H9 (cell line): Measurements from ENCODE around the gene GSAP. TPM values are rescaled to one million over a fixed set of nuclear protein-coding genes. Genes with fewer than 3 reads are reported as not detected.

Source experiments
- DNase-seq: peaks from one replicate; pipeline ENCODE4 v3.0.0-alpha.2; 2017
- H2AFZ ChIP-seq: one replicate; pipeline ENCODE4 v1.6.1; 2013; ENCODE audit warnings: mild to moderate bottlenecking, low read length, control low read depth, moderate library complexity
- H2AK5ac ChIP-seq: 2 replicates; pipeline ENCODE4 v1.6.1; 2013; ENCODE audit warnings: low read length, control low read depth, mixed read lengths; ENCODE audit not compliant: insufficient read length
- H2BK120ac ChIP-seq: one replicate; pipeline ENCODE4 v1.6.1; 2013; ENCODE audit warnings: low read depth, mild to moderate bottlenecking, low read length, control low read depth, inconsistent platforms; ENCODE audit not compliant: poor library complexity, severe bottlenecking
- H2BK12ac ChIP-seq: 2 replicates; pipeline ENCODE4 v1.6.1; 2013; ENCODE audit warnings: low read length, control low read depth, mixed read lengths, low read depth; ENCODE audit not compliant: insufficient read length
- H2BK15ac ChIP-seq: 2 replicates; pipeline ENCODE4 v1.6.1; 2013; ENCODE audit warnings: low read depth, low read length, control low read depth
- H2BK20ac ChIP-seq: one replicate; pipeline ENCODE4 v1.6.1; 2013; ENCODE audit warnings: low read depth, mild to moderate bottlenecking, low read length, control low read depth, inconsistent platforms; ENCODE audit not compliant: poor library complexity, severe bottlenecking
- H2BK5ac ChIP-seq: 2 replicates; pipeline ENCODE4 v1.6.1; 2013; ENCODE audit warnings: low read length, control low read depth, mixed read lengths; ENCODE audit not compliant: insufficient read length
- H3K14ac ChIP-seq: 2 replicates; pipeline ENCODE4 v1.6.1; 2013; ENCODE audit warnings: low read length, control low read depth; ENCODE audit not compliant: insufficient read depth
- H3K18ac ChIP-seq: 2 replicates; pipeline ENCODE4 v1.6.1; 2013; ENCODE audit warnings: low read depth, mild to moderate bottlenecking, mixed read lengths, low read length, control low read depth; ENCODE audit not compliant: insufficient read length
- H3K23ac ChIP-seq: 2 replicates; pipeline ENCODE4 v1.6.1; 2013; ENCODE audit warnings: low read length, control low read depth, mixed read lengths, low read depth; ENCODE audit not compliant: insufficient read length
- H3K23me2 ChIP-seq: 2 replicates; pipeline ENCODE4 v1.6.1; 2013; ENCODE audit warnings: low read depth, mild to moderate bottlenecking, mixed read lengths, low read length, control low read depth; ENCODE audit not compliant: insufficient read length, poor library complexity, severe bottlenecking
- H3K27ac ChIP-seq: 2 replicates; pipeline ENCODE4 v1.5.1; 2013; ENCODE audit warnings: low read length, control low read depth, mixed read lengths, low read depth; ENCODE audit not compliant: insufficient read length
- H3K27me3 ChIP-seq: 2 replicates; pipeline ENCODE4 v1.6.1; 2013; ENCODE audit warnings: low read length, control low read depth, inconsistent platforms; ENCODE audit not compliant: insufficient read depth
- H3K4ac ChIP-seq: 2 replicates; pipeline ENCODE4 v1.6.1; 2013; ENCODE audit warnings: low read depth, mild to moderate bottlenecking, control low read depth, inconsistent platforms, low read length, moderate library complexity
- H3K4me1 ChIP-seq: 2 replicates; pipeline ENCODE4 v1.6.1; 2013; ENCODE audit warnings: low read length, control low read depth, inconsistent platforms; ENCODE audit not compliant: insufficient read depth
- H3K4me2 ChIP-seq: 2 replicates; pipeline ENCODE4 v1.6.1; 2013; ENCODE audit warnings: low read length, control low read depth, mixed read lengths; ENCODE audit not compliant: insufficient read length, insufficient read depth
- H3K56ac ChIP-seq: 2 replicates; pipeline ENCODE4 v1.6.1; 2013; ENCODE audit warnings: low read depth, mild to moderate bottlenecking, mixed read lengths, low read length, control low read depth; ENCODE audit not compliant: insufficient read length
- H3K79me1 ChIP-seq: 2 replicates; pipeline ENCODE4 v1.6.1; 2013; ENCODE audit warnings: low read depth, mild to moderate bottlenecking, moderate library complexity, low read length, control low read depth, inconsistent platforms; ENCODE audit not compliant: insufficient read depth, poor library complexity, severe bottlenecking
- H3K79me2 ChIP-seq: 2 replicates; pipeline ENCODE4 v1.6.1; 2013; ENCODE audit warnings: low read length, control low read depth, inconsistent platforms; ENCODE audit not compliant: insufficient read depth
- H3K9ac ChIP-seq: 2 replicates; pipeline ENCODE4 v1.6.1; 2013; ENCODE audit warnings: low read length, control low read depth, mixed read lengths; ENCODE audit not compliant: insufficient read length; ENCODE audit errors: extremely low read depth
- H3K9me3 ChIP-seq: one replicate; pipeline ENCODE4 v1.6.1; 2013; ENCODE audit warnings: low read depth, low read length, inconsistent platforms; ENCODE audit not compliant: control insufficient read depth
- H3T11ph ChIP-seq: one replicate; pipeline ENCODE4 v1.6.1; 2013; ENCODE audit warnings: mild to moderate bottlenecking, low read length, control low read depth, inconsistent platforms
- H4K20me1 ChIP-seq: one replicate; pipeline ENCODE4 v1.6.1; 2013; ENCODE audit not compliant: control insufficient read depth, insufficient read length, insufficient read depth
- H4K5ac ChIP-seq: 2 replicates; pipeline ENCODE4 v1.6.1; 2013; ENCODE audit warnings: low read depth, mild to moderate bottlenecking, mixed read lengths, low read length, control low read depth; ENCODE audit not compliant: insufficient read length
- H4K8ac ChIP-seq: replicated peaks from 2 replicates; pipeline ENCODE4 v1.6.1; 2013; ENCODE audit warnings: low read length, control low read depth, mixed read lengths, low read depth; ENCODE audit not compliant: insufficient read length
- H4K91ac ChIP-seq: 2 replicates; pipeline ENCODE4 v1.6.1; 2013; ENCODE audit warnings: low read depth, mild to moderate bottlenecking, moderate library complexity, mixed read lengths, low read length, control low read depth; ENCODE audit not compliant: insufficient read length
- H3K27ac Mint-ChIP-seq, 3 experiments: 2 replicates in 2 of 3; 3 replicates in 1 of 3; pipeline ENCODE4 v1.8.0; 2020 to 2021; ENCODE audit warnings: mixed read lengths in 3 of 3, mild to moderate bottlenecking in 1 of 3, moderate library complexity in 1 of 3
- H3K27me3 Mint-ChIP-seq: 2 replicates; pipeline ENCODE4 v1.8.0; 2021; ENCODE audit warnings: low read depth, mild to moderate bottlenecking, moderate library complexity, mixed read lengths
- H3K36me3 Mint-ChIP-seq, 3 experiments: 2 replicates in 2 of 3; 3 replicates in 1 of 3; pipeline ENCODE4 v1.8.0; 2020 to 2021; ENCODE audit warnings: low read depth in 3 of 3, mixed read lengths in 3 of 3; ENCODE audit not compliant: insufficient read depth in 1 of 3
- H3K4me1 Mint-ChIP-seq, 2 experiments: 2 replicates each; pipeline ENCODE4 v1.8.0; 2020; ENCODE audit warnings: mixed read lengths in 2 of 2
- H3K4me3 Mint-ChIP-seq, 2 experiments: 2 replicates in 1 of 2; 3 replicates in 1 of 2; pipeline ENCODE4 v1.8.0; 2020 to 2021; ENCODE audit warnings: mild to moderate bottlenecking in 2 of 2, mixed read lengths in 2 of 2, moderate library complexity in 1 of 2
- H3K9me3 Mint-ChIP-seq, 2 experiments: 2 replicates in 1 of 2; 3 replicates in 1 of 2; pipeline ENCODE4 v1.8.0; 2020; ENCODE audit warnings: mild to moderate bottlenecking in 2 of 2, mixed read lengths in 2 of 2, moderate library complexity in 1 of 2
- WGBS: extraction: QIAGEN DNeasy Blood & Tissue Kit; methylation state at CpG from one replicate; pipeline ENCODE4 v1.1.7; 2013; ENCODE audit warnings: missing lambda C conversion rate, low lambda C conversion rate, mixed read lengths; ENCODE audit not compliant: insufficient read length; ENCODE audit errors: extremely low coverage; 5-methylcytosine and 5-hydroxymethylcytosine counted together
- total RNA-seq: library from RNA; stranded (reverse); gene quantifications from 2 replicates; pipeline ENCODE4 v1.2.1, GENCODE V29; 2021
- TF ChIP-seq, protein P1 (sequence below): fragments of 200-600 bp; sonication (generic); conservative IDR thresholded peaks from 3 replicates; pipeline ENCODE4 v1.8.0; 2021; ENCODE audit warnings: antibody characterized with exemption, mild to moderate bottlenecking

The GSAP gene
- total RNA-seq, 1 experiment from 2014 or later, result 1.9 TPM

DNA sequence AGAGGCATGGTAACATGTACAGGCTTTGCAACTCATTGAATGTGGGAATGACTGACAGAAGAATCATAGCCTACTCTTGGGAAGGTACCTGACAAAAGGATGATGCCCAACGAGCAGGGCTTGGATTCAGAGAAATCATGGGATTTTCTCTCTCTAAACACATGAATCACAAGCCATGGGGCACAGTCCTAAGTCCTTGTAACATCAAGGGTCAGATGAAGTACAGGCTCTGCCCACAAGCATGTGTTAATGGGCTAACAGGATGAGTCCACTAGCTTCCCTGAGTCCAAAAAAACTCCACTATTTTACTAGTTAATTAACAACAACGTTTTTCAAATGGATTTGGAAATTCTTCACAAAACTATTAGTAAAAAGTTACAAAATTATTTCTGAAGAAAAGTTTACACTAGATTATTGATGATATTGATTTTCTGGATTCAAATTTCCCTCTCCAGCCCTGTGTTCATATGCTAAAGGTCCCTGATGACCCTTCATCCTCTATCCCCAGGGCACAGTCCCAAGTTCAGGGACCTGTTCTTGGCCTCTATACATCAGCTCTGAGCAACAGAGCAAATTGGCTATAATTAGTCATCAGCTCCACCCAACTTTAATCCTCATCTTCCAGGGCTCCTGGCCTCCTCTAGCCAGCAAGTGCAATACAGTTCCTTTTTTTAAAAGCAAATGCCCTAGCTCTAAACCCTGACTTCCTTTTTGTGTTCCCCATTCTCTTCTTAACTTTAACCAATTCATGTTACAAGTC, 99.8 kb downstream of the GSAP start:
- H3T11ph ChIP-seq, result no peak overlapping the region
- Mint-ChIP-seq H3K36me3 (no peaks in the 10 kb centered on the region), H3K27ac (no peak overlapping the region), H3K4me1 (no peaks in the 10 kb centered on the region), H3K9me3 (no peaks in the 10 kb centered on the region), H3K4me3 (no peak overlapping the region), H3K27me3 (no peaks in the 10 kb centered on the region; the same call in 1 of the 2 replicates)
- H3K9ac ChIP-seq, result no peak overlapping the region
- no peak overlapping the region for H4K5ac ChIP-seq
- H2BK5ac ChIP-seq, result no peak overlapping the region
- no peaks in the 10 kb centered on the region for H3K27me3 ChIP-seq
- H3K23me2 ChIP-seq, result no peaks in the 10 kb centered on the region
- H2BK20ac ChIP-seq, result no peak overlapping the region
- H3K4ac ChIP-seq, result no peak overlapping the region
- H4K20me1 ChIP-seq, result no peaks in the 10 kb centered on the region
- H4K8ac ChIP-seq, result no peak overlapping the region
- H3K27ac ChIP-seq, result no peak overlapping the region
- H2BK15ac ChIP-seq, result no peak overlapping the region
- TF ChIP-seq, protein P1, sequence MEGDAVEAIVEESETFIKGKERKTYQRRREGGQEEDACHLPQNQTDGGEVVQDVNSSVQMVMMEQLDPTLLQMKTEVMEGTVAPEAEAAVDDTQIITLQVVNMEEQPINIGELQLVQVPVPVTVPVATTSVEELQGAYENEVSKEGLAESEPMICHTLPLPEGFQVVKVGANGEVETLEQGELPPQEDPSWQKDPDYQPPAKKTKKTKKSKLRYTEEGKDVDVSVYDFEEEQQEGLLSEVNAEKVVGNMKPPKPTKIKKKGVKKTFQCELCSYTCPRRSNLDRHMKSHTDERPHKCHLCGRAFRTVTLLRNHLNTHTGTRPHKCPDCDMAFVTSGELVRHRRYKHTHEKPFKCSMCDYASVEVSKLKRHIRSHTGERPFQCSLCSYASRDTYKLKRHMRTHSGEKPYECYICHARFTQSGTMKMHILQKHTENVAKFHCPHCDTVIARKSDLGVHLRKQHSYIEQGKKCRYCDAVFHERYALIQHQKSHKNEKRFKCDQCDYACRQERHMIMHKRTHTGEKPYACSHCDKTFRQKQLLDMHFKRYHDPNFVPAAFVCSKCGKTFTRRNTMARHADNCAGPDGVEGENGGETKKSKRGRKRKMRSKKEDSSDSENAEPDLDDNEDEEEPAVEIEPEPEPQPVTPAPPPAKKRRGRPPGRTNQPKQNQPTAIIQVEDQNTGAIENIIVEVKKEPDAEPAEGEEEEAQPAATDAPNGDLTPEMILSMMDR, result no peak
- no peak overlapping the region for H3K56ac ChIP-seq
- H3K18ac ChIP-seq, result no peak overlapping the region
- no peak overlapping the region for H2AFZ ChIP-seq
- no peaks in the 10 kb centered on the region for H3K9me3 ChIP-seq
- no peaks in the 10 kb centered on the region for H3K4me1 ChIP-seq
- H3K79me2 ChIP-seq, result no peaks in the 10 kb centered on the region
- no peak overlapping the region for H3K14ac ChIP-seq
- H2AK5ac ChIP-seq, result no peak overlapping the region
- no peak overlapping the region for H3K4me2 ChIP-seq
- DNase-seq, result no peak
- no peak overlapping the region for H4K91ac ChIP-seq
- no peak overlapping the region for H2BK120ac ChIP-seq
- H3K23ac ChIP-seq, result no peak overlapping the region
- H2BK12ac ChIP-seq, result no peak overlapping the region
- WGBS, result no CpG with 5 or more reads among the region's 2 CpGs
- no peaks in the 10 kb centered on the region for H3K79me1 ChIP-seq
